SK-N-MC (cell line): ENCODE results near the gene WTAP.
A peak's percentile ranks its signal among the peaks of the same experiment; 100 is the strongest.
"Not testable (repeated sequence)": the region's sequence is repeated elsewhere in the genome, so short reads cannot be mapped to it uniquely, and the experiment has no call there.

Experiments
- DNase-seq: peaks from one replicate; pipeline ENCODE4 v3.0.0-alpha.2; 2011; ENCODE audit warnings: low read depth, low spot score
- H3K27ac ChIP-seq: fragments of 200-600 bp; sonication (generic); 2 replicates; pipeline ENCODE4 v1.5.1; 2016; ENCODE audit warnings: mixed run types
- H3K36me3 ChIP-seq: fragments of 200-600 bp; sonication (generic); 2 replicates; pipeline ENCODE4 v1.6.1; 2017; ENCODE audit warnings: antibody characterized with exemption, low read length, mixed read lengths; ENCODE audit not compliant: insufficient read depth
- H3K4me3 ChIP-seq: fragments of 200-600 bp; sonication (generic); 2 replicates; pipeline ENCODE4 v1.5.1; 2016
- H3K9ac ChIP-seq: fragments of 200-600 bp; sonication (generic); 2 replicates; pipeline ENCODE4 v1.8.0; 2017; ENCODE audit warnings: mixed run types, mixed read lengths; ENCODE audit not compliant: insufficient read length
- H3K9me3 ChIP-seq: fragments of 200-600 bp; sonication (generic); 2 replicates; pipeline ENCODE4 v1.6.1; 2017; ENCODE audit warnings: low read depth, mild to moderate bottlenecking, antibody characterized with exemption, low read length, moderate library complexity, mixed read lengths
- EZH2 ChIP-seq: fragments of 200-600 bp; sonication (generic); IDR thresholded peaks from one replicate; pipeline ENCODE4 v1.6.1; 2017; ENCODE audit warnings: antibody characterized with exemption
- FOXP2 ChIP-seq: optimal IDR thresholded peaks from 2 replicates; pipeline ENCODE3; 2011; ENCODE audit warnings: mild to moderate bottlenecking, moderate library complexity; ENCODE audit not compliant: insufficient read depth; ENCODE audit errors: extremely low read length, control extremely low read depth
- POLR2AphosphoS5 ChIP-seq: IDR thresholded peaks from 2 replicates; pipeline ENCODE4 v1.6.1; 2012; ENCODE audit warnings: mild to moderate bottlenecking, low read depth, low read length, borderline replicate concordance

The WTAP gene

GRCh38 chr6:159682810-159683209 is 44.5 kb upstream of the WTAP start:
- H3K9ac ChIP-seq = no peak overlapping the region
- H3K9me3 ChIP-seq = no peaks in the 10 kb centered on the region
- TF ChIP-seq POLR2AphosphoS5 = no peak
- no peak for TF ChIP-seq FOXP2
- no peak for TF ChIP-seq EZH2
- peak overlapping the region; percentile 6; the same call in 1 of the 2 replicates for H3K27ac ChIP-seq
- no peak overlapping the region for H3K4me3 ChIP-seq
- peaks cover 47% of the 10 kb centered on the region for H3K36me3 ChIP-seq
- no peak for DNase-seq

DNA sequence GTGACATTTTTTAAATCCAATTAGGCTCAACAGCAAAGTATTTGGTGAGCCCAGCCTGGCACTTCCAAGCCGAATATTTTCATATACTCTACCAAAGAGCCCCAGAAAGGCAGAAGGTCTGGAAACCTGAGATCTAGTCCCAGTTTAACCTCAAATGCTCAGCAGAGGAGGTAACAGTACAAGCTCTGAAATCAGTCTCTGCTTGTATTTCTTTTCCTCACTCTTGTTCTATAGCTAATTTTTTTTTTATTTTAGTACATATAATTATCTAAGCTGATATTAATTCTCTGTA is 43.3 kb upstream of the WTAP start:
- no peak overlapping the region for H3K27ac ChIP-seq
- H3K4me3 ChIP-seq = no peak overlapping the region
- no peaks in the 10 kb centered on the region for H3K9me3 ChIP-seq
- no peak for DNase-seq
- peaks cover 51% of the 10 kb centered on the region for H3K36me3 ChIP-seq
- no peak overlapping the region for H3K9ac ChIP-seq
- TF ChIP-seq EZH2 (no peak), POLR2AphosphoS5 (no peak), FOXP2 (no peak)

DNA sequence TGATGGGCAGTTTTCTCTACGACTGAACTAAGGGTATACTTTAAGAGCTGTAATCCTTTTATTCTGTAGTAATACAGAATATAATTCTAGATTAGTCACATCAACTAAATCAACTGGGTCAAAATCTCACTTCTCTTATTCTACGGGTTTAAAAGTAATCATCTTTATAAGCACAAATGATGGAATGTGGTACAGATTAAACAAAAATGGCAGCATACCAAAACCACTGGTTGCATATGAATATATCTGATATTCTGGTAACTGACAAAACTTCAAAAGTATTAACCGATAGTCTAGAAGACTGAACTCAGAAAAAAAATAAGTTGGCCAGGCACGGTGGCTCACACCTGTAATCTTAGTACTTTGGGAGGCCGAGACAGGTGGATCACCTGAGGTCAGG is 41.3 kb upstream of the WTAP start:
- H3K9ac ChIP-seq = no peak overlapping the region
- TF ChIP-seq FOXP2 (no peak), POLR2AphosphoS5 (no peak), EZH2 (no peak)
- peaks cover 51% of the 10 kb centered on the region for H3K36me3 ChIP-seq
- no peaks in the 10 kb centered on the region for H3K9me3 ChIP-seq
- no peak overlapping the region for H3K4me3 ChIP-seq
- no peak for DNase-seq
- no peak overlapping the region for H3K27ac ChIP-seq

DNA sequence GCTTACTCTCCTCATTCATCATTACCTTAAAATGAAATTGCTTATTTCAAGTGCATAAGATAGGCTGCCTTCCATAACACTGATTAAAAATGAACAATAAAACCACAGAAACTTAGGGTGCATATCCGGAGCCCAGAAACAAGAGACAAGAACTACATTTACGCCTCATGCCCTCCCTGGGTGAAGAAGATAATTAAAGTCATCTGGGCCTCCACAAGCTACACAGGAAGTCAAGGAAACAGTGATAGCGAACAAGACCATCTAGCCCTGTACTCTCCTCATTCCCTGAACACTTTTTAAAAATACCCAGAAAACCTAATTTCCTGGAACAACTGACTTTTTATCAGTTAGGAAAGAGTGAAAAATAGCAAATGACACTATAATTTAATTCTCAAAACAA is 40.6 kb upstream of the WTAP start:
- H3K36me3 ChIP-seq = peaks cover 49% of the 10 kb centered on the region
- H3K4me3 ChIP-seq = no peak overlapping the region
- peak overlapping the region; percentile 1 for H3K9ac ChIP-seq
- H3K9me3 ChIP-seq = no peaks in the 10 kb centered on the region
- no peak for DNase-seq
- no peak for TF ChIP-seq POLR2AphosphoS5
- no peak for TF ChIP-seq EZH2
- no peak for TF ChIP-seq FOXP2
- H3K27ac ChIP-seq = peak overlapping the region; percentile 63

GRCh38 chr6:159687341-159687740 is 40.0 kb upstream of the WTAP start:
- H3K27ac ChIP-seq = peak overlapping the region; percentile 63
- no peak for DNase-seq
- H3K9me3 ChIP-seq = no peaks in the 10 kb centered on the region
- TF ChIP-seq POLR2AphosphoS5 (no peak), FOXP2 (no peak), EZH2 (no peak)
- no peak overlapping the region for H3K4me3 ChIP-seq
- peaks cover 46% of the 10 kb centered on the region for H3K36me3 ChIP-seq
- no peak overlapping the region for H3K9ac ChIP-seq

DNA sequence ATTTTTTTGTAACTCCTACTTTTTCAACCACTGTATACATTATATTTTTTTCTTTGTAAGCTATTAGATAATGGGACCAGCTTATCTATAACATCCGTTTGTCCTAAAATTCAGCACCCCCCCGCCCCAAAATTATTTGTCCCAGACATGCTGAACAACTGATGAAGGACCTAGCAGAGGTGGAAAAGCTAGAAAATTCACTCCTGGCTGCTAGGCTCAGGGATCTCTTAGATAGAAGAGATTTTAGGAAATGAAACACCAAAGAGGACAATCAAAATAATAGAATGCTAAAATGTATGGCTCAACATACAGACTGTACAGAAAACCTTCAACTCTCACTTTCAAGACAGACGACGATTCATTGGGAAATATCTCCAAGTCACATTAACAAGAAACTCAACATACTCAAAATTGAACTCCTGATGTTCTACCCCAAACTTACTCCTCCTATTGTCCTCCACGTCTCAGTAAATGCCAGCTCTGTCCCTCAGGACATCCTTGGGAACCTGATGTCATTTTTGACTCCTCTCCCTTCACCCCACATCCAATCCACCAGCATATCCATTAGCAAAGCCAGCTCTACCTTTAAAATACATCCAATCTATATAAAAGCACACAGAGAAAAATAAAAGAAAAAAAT is 38.9 kb upstream of the WTAP start:
- TF ChIP-seq FOXP2 (no peak), EZH2 (no peak), POLR2AphosphoS5 (no peak)
- Histone ChIP-seq H3K27ac (no peak overlapping the region), H3K4me3 (no peak overlapping the region), H3K36me3 (peaks cover 46% of the 10 kb centered on the region), H3K9ac (no peak overlapping the region), H3K9me3 (no peaks in the 10 kb centered on the region)
- no peak for DNase-seq

- TF ChIP-seq POLR2AphosphoS5 = no peak
- no peak for TF ChIP-seq FOXP2
- TF ChIP-seq EZH2 = no peak
- H3K9me3 ChIP-seq = no peaks in the 10 kb centered on the region
- H3K9ac ChIP-seq = no peak overlapping the region
- H3K4me3 ChIP-seq = no peak overlapping the region
- no peak for DNase-seq
- peaks cover 40% of the 10 kb centered on the region for H3K36me3 ChIP-seq
- H3K27ac ChIP-seq = no peak overlapping the region
Observed at GRCh38 chr6:159689001-159689400, 38.3 kb upstream of the WTAP start.

DNA sequence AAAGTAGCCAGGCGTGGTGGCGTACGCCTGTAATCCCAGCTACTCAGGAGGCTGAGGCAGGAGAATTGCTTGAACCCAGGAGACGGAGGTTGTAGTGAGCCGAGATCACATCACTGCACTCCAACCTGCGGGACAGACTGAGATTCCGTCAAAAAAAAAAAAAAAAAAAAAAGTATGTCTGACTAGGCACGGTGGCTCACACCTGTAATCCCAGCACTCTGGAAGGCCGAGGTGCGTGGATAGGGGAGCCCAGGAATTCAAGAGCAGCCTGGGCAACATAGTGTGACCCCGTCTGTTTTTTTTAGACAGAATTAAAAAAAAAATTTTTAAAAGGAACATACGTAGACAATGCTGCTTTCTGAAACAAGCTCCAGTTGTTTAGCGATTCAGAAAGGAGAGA is 37.2 kb upstream of the WTAP start:
- DNase-seq, H3K9ac ChIP-seq, H3K27ac ChIP-seq, H3K9me3 ChIP-seq, H3K4me3 ChIP-seq: not testable (repeated sequence)
- H3K36me3 ChIP-seq = peaks cover 31% of the 10 kb centered on the region

DNA sequence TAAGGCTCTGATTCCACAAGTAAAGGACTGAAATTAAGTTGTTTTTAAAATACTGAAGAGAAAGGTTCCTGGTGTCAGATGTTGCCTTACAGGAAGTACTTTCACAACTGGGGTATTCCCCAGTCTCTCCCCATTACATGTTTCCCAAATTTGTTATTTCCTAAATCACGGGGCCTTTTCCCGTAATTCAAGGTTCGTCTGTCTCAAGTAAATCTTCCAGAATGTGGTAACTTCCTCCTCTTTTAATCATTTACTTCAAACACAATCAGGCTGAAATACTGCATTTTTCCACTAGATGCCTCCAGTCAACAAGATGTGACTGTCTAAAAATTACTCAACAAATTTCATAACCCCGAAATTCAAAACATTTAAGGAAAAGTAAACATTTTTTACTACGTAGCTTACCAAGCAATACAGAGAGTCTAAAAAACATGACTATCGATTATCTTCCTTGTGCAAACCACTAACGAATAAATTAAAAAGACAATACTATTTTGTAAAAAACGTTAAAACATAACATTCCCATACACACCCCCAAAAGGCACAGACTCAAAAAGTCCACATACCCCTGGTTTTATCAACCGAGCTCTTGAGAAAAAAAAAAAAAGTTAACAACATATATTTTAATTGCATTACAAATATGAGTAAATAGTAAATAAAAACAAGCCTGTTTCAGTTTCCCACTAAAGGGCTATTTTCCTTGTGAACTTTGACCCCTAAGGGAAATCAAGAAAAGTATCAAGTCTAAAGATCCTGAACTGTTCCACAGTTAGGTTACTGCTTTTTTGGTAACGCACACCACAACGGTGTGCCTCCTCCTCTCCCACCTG is 36.0 kb upstream of the WTAP start:
- H3K4me3 ChIP-seq = peak overlapping the region; percentile 96
- peak; percentile 75 for DNase-seq
- peak overlapping the region; percentile 43 for H3K9ac ChIP-seq
- H3K9me3 ChIP-seq = no peaks in the 10 kb centered on the region
- no peak overlapping the region for H3K27ac ChIP-seq
- TF ChIP-seq FOXP2 = no peak
- H3K36me3 ChIP-seq = peaks cover 28% of the 10 kb centered on the region; the same call in 1 of the 2 replicates

DNA sequence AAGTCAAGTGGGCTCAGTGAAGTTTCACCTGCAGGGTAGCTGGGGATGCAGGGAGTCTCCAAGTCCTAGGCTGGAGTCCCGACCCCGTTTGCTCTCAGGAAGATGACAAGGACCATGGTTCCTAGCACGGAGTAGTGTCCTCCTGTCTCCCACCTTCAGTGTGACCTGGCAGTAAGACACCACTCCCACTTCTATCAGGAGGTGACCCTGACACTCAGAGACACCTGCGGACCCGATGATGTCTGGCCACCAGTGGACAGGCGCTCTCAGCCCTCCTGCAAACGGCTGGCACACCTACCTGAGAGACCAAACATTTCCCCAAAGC is 35.4 kb upstream of the WTAP start:
- no peaks in the 10 kb centered on the region for H3K9me3 ChIP-seq
- H3K4me3 ChIP-seq = peak overlapping the region; percentile 96
- no peak for DNase-seq
- TF ChIP-seq FOXP2 (no peak), POLR2AphosphoS5 (no peak), EZH2 (no peak)
- H3K27ac ChIP-seq = no peak overlapping the region
- peak overlapping the region; percentile 90 for H3K9ac ChIP-seq
- H3K36me3 ChIP-seq = peaks cover 24% of the 10 kb centered on the region; the same call in 1 of the 2 replicates
